Measurements from ENCODE around the gene ASPG. TPM values are rescaled to one million over a fixed set of nuclear protein-coding genes. Genes with fewer than 3 reads are reported as not detected.
A peak's percentile ranks its signal among the peaks of the same experiment; 100 is the strongest.

Gene ASPG
- total and polyA plus RNA-seq, 2 of the 13 experiments (the other 11 are each of a cell fraction or from before 2014, with no cell fraction given) = not detected

GRCh38 chr14:104078031-104078455 lies 7.5 kb upstream of the ASPG start (continued):
- no peak for TF ChIP-seq GRHL1 (CRISPR knock-in tag; conservative IDR thresholded peaks at IDR 0.05)
- no peak for TF ChIP-seq ZNF343 (CRISPR knock-in tag; IDR thresholded peaks at IDR 0.05)
- TF ChIP-seq ZFYVE20 (CRISPR knock-in tag; IDR thresholded peaks at IDR 0.05; ENCODE audit: borderline replicate concordance, low read depth) = no peak
- TF ChIP-seq HDAC2 (CRISPR knock-in tag; IDR thresholded peaks at IDR 0.05) = peak; percentile 46; the same call in 1 of the 2 replicates
- no peak for TF ChIP-seq SKIL (CRISPR knock-in tag; IDR thresholded peaks at IDR 0.05; ENCODE audit: borderline replicate concordance)
- TF ChIP-seq FOXC1 (CRISPR knock-in tag; IDR thresholded peaks at IDR 0.05; ENCODE audit: borderline replicate concordance) = no peak
- no peak for TF ChIP-seq HNRNPUL1 (IDR thresholded peaks at IDR 0.05; ENCODE audit: low read depth, low read length)
- TF ChIP-seq CBFB (CRISPR knock-in tag; IDR thresholded peaks at IDR 0.05) = 0 out of 2 replicates have a peak, but pooled peaks have one; percentile 39
- no peak for TF ChIP-seq ZNF335 (CRISPR knock-in tag; IDR thresholded peaks at IDR 0.05)
- peak; percentile 55; the same call in 1 of the 2 replicates for TF ChIP-seq SOX5 (CRISPR knock-in tag; IDR thresholded peaks at IDR 0.05; ENCODE audit: borderline replicate concordance)
- no peak for TF ChIP-seq ASH2L (IDR thresholded peaks at IDR 0.05; ENCODE audit: insufficient read length, low read depth, low read length)
- TF ChIP-seq ZNF414 (CRISPR knock-in tag; IDR thresholded peaks at IDR 0.05) = no peak
- TF ChIP-seq BRF2 (CRISPR knock-in tag; IDR thresholded peaks at IDR 0.05) = no peak
- no peak for TF ChIP-seq ZFP41 (CRISPR knock-in tag; IDR thresholded peaks at IDR 0.05; ENCODE audit: borderline replicate concordance)
- TF ChIP-seq EEA1 (CRISPR knock-in tag; IDR thresholded peaks at IDR 0.05; ENCODE audit: borderline replicate concordance) = no peak

Measured in HepG2 (cell line).